Tibial nerve (tissue), 4 donors: ENCODE measurements around the gene RPS5. TPM values are rescaled to one million over a fixed set of nuclear protein-coding genes. Genes with fewer than 3 reads are reported as not detected.
"Not testable (repeated sequence)": the region's sequence is repeated elsewhere in the genome, so short reads cannot be mapped to it uniquely, and the experiment has no call there.

ENCODE experiments used
- DNase-seq, 2 donors: peaks; one replicate each; pipeline ENCODE4 v3.0.0-alpha.2; 2019; ENCODE audit warnings: low spot score in 2 of 2
- H3K27ac ChIP-seq, 4 donors: fragments of 200-600 bp; sonication (generic) in 3 of 4; one replicate each; pipeline ENCODE4 v1.5.1; 2017 to 2019; ENCODE audit warnings: mild to moderate bottlenecking in 1 of 4
- H3K27me3 ChIP-seq, 2 donors: fragments of 200-600 bp; sonication (generic) in 1 of 2; one replicate each; pipeline versions ENCODE4 v1.5.1 to v1.6.0; 2017 to 2019
- H3K36me3 ChIP-seq, 3 donors: fragments of 200-600 bp; sonication (generic); one replicate each; pipeline ENCODE4 v1.5.1; 2018 to 2019
- H3K4me1 ChIP-seq, 4 donors: fragments of 200-600 bp; sonication (generic) in 3 of 4; one replicate each; pipeline ENCODE4 v1.5.1; 2017 to 2019
- H3K4me3 ChIP-seq, 4 donors: fragments of 200-600 bp; sonication (generic) in 3 of 4; one replicate each; pipeline ENCODE4 v1.5.1; 2017 to 2019; ENCODE audit warnings: mild to moderate bottlenecking in 1 of 4, moderate library complexity in 1 of 4
- H3K9me3 ChIP-seq, 4 donors: fragments of 200-600 bp; sonication (generic) in 3 of 4; one replicate each; pipeline ENCODE4 v1.5.1; 2017 to 2019
- EP300 ChIP-seq, 2 donors: sonication (generic); formaldehyde crosslinking; IDR thresholded peaks; one replicate each; pipeline ENCODE4 v1.6.1; 2017; ENCODE audit warnings: antibody characterized with exemption in 2 of 2, mild to moderate bottlenecking in 1 of 2
- POLR2A ChIP-seq, 2 donors: fragments of 450-650 bp; IDR thresholded peaks; one replicate each; pipeline ENCODE4 v1.6.1; 2017; ENCODE audit warnings: antibody characterized with exemption in 2 of 2, mild to moderate bottlenecking in 2 of 2, moderate library complexity in 2 of 2
- WGBS, 2 donors: methylation state at CpG; one replicate each; pipeline ENCODE4 v1.1.5; 2018; 5-methylcytosine and 5-hydroxymethylcytosine counted together
- small RNA-seq: library from RNA; depleted of rRNA; stranded (forward); fragments of <200 nt; gene quantifications from one replicate; pipeline ENCODE3, GENCODE V24; 2016
- total RNA-seq, 4 donors: library from RNA; depleted of rRNA; stranded (reverse); fragments of >200 nt; gene quantifications; one replicate each; pipeline ENCODE4 v1.1.0, GENCODE V29; 2016
- TF ChIP-seq, protein P1 (sequence below), 5 experiments: fragments of 200-600 bp in 3 of 5; fragments of 450-650 bp in 2 of 5; sonication (generic) in 3 of 5; IDR thresholded peaks; one replicate each; pipeline ENCODE4 v1.5.1; 2016 to 2019; ENCODE audit warnings: antibody characterized with exemption in 5 of 5, mild to moderate bottlenecking in 3 of 5, moderate library complexity in 2 of 5

The RPS5 gene
- total RNA-seq, 4 donors from 2014 or later, result 1,161 to 1,574 (median 1,263) TPM

DNA sequence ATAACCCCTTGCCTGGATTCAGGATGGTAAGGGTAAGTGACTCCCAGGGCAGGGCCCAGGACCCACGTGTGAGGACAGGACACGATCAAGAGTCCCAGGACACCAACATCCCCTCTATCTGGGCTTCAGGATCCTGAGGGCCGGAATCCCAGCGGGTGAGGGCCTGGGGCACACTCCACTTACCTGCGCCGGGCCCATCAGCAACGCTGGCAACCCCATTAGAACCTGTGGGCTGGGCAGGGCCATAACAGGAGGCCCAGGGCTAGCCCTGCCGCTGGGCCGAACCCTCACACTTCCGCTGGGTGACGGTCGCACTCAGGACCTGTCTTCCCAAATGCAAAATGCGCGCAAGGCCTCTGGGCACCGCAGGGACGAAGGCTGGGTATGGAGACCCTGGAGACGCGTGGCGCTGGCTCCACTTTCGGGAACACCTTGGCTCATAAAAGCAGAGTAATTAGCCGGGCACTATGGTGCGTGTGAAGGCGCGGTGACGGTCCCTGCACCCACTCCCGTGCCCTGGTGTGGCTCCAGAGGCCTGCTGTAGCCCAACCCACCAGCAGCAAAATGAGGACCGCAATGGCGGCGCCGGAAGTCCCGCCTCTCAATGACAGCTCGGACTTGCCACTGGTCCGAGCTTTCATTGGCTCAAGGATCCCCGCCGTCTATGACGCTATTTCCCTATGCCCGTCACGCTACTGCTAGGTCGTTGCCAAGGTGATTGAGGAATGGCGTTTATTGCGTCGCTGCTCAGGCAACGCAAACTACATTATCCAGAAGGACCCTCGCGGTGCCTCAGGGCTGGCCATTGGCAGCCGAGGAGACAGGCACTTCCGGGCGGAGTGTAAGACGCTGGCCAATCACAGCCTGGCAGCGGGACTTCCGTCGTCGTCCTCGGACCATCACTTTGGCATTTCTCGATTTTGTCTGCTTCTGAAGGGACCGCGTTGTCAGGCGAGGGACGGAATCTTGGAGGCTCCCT, 52.8 kb downstream of the RPS5 start, which contains the start of gene ZNF132:
Gene ZNF132, minus strand, starts transcription at position 578 of the 979 bp plus-strand sequence. Its CDS starts 332 bp downstream, at position 246.
- H3K27ac ChIP-seq, result peak within 1 kb of the TSS; percentile 29 to 95 (median 85)
- peaks cover 5 to 48% (median 21%) of the 10 kb centered on the region in 4 donors for H3K9me3 ChIP-seq
- peaks cover 8 to 44% (median 24%) of the 10 kb centered on the region in 3 donors for H3K36me3 ChIP-seq
- H3K27me3 ChIP-seq, result no peaks in the 10 kb centered on the region
- peak; percentile 86 to 96 for TF ChIP-seq EP300 (IDR thresholded peaks at IDR 0.05)
- TF ChIP-seq POLR2A (IDR thresholded peaks at IDR 0.05), result peak in 1 of 2 donors; percentile 52
- TF ChIP-seq, protein P1, sequence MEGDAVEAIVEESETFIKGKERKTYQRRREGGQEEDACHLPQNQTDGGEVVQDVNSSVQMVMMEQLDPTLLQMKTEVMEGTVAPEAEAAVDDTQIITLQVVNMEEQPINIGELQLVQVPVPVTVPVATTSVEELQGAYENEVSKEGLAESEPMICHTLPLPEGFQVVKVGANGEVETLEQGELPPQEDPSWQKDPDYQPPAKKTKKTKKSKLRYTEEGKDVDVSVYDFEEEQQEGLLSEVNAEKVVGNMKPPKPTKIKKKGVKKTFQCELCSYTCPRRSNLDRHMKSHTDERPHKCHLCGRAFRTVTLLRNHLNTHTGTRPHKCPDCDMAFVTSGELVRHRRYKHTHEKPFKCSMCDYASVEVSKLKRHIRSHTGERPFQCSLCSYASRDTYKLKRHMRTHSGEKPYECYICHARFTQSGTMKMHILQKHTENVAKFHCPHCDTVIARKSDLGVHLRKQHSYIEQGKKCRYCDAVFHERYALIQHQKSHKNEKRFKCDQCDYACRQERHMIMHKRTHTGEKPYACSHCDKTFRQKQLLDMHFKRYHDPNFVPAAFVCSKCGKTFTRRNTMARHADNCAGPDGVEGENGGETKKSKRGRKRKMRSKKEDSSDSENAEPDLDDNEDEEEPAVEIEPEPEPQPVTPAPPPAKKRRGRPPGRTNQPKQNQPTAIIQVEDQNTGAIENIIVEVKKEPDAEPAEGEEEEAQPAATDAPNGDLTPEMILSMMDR (IDR thresholded peaks at IDR 0.05), result peak in 1 of 5 experiments; percentile 36
- peak within 1 kb of the TSS; percentile 41 to 70 (median 66) for H3K4me3 ChIP-seq
- 4 to 7% methylated on average over 26 to 51 of the region's 59 CpGs for WGBS, 2 donors
- H3K4me1 ChIP-seq, result peaks cover 0 to 21% (median 11%) of the 10 kb centered on the region in 4 donors
- peak; percentile 95 to 97 for DNase-seq

DNA sequence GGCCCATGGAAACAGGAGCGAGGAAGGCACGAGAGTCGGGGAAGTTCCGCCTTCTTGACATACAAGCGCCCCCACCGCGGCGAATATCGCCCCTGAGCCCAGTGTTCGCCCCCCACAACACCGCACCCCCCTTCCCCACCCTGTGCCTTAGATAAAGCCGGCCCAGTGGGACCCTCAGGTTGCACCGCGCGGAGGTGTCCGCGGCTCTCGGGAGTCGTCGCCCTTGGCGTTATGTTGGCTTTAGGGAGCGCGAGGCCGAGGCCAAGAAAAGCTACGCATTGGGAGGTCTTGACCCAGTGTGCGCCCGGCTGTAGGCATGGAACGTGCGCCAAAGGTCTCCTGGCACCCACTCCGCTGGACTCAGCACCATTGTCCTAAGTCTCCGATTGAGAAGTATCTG, 53.5 kb downstream of the RPS5 start:
- peaks cover 0 to 41% (median 16%) of the 10 kb centered on the region in 4 donors for H3K9me3 ChIP-seq
- peak overlapping the region; percentile 29 to 95 (median 85) for H3K27ac ChIP-seq
- H3K4me1 ChIP-seq, result peaks cover 0 to 21% (median 11%) of the 10 kb centered on the region in 4 donors
- no peak for DNase-seq
- H3K4me3 ChIP-seq, result peak overlapping the region; percentile 41 to 68 (median 64)
- WGBS, 2 donors, result 14 to 15% methylated on average over 24 to 31 of the region's 31 CpGs
- H3K36me3 ChIP-seq, result peaks cover 1 to 37% (median 17%) of the 10 kb centered on the region in 3 donors
- H3K27me3 ChIP-seq, result no peaks in the 10 kb centered on the region
- TF ChIP-seq EP300 (IDR thresholded peaks at IDR 0.05) (no peak), POLR2A (IDR thresholded peaks at IDR 0.05) (no peak)
- TF ChIP-seq, protein P1 (IDR thresholded peaks at IDR 0.05), result no peak

DNA sequence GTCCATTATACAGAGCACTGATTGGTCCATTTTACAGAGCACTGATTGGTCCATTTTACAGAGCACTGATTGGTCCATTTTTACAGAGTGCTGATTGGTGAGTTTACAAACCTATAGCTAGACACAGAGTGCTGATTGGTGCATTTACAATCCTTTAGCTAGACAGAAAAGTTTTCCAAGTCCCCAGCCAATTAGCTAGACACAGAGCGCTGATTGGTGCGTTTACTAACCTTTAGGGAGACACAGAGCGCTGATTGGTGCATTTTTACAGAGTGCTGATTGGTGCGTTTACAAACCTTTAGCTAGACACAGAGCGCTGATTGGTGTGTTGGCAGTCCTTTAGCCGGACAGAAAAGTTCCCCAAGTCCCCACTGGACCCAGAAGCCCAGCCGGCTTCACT, 55.9 kb downstream of the RPS5 start:
- H3K27me3 ChIP-seq, H3K27ac ChIP-seq, DNase-seq, H3K4me3 ChIP-seq: not testable (repeated sequence)
- H3K4me1 ChIP-seq, result peaks cover 0 to 21% (median 11%) of the 10 kb centered on the region in 4 donors
- 83 to 87% methylated on average over 7 of the region's 7 CpGs for WGBS, 2 donors
- peaks cover 0 to 13% (median 0%) of the 10 kb centered on the region in 3 donors for H3K36me3 ChIP-seq
- peaks cover 0 to 16% (median 3%) of the 10 kb centered on the region in 4 donors for H3K9me3 ChIP-seq

Small RNA genes lying within 50 kb of the gene (small RNA-seq; reads per million reads assigned to genes)
- gene MIR4754 (not detected), gene RNA5SP473 (not detected)

Other genes starting within 250 kb of the RPS5 start
- gene ZNF329, start 236.5 kb upstream of the RPS5 start, total RNA-seq, result 10 to 100 TPM in 2 of 4 donors, 1 to 10 TPM in 2; 9.3 to 14.0 (median 9.9) TPM
- gene ZNF274, start 204.2 kb upstream of the RPS5 start, total RNA-seq, result 10 to 100 TPM; 27.3 to 38.8 (median 33.8) TPM
- 10 to 100 TPM; 35.2 to 55.2 (median 53.3) TPM for gene ZNF544, start 158.4 kb upstream of the RPS5 start, total RNA-seq
- 10 to 100 TPM in 1 of 4 donors, 1 to 10 TPM in 3; 8.0 to 11.2 (median 8.6) TPM for gene ZNF8, start 108.3 kb upstream of the RPS5 start, total RNA-seq
- 10 to 100 TPM; 30.0 to 59.2 (median 45.9) TPM for gene ERVK3-1, start 81.9 kb upstream of the RPS5 start, total RNA-seq
- gene ZSCAN22, start 60.3 kb upstream of the RPS5 start, total RNA-seq, result 1 to 10 TPM; 2.2 to 4.8 (median 4.2) TPM
- gene A1BG, start 33.8 kb upstream of the RPS5 start, total RNA-seq, result 100 to 1,000 TPM in 1 of 4 donors, 10 to 100 TPM in 3; 86.1 to 165 (median 97.6) TPM
- gene ZNF497, start 24.5 kb upstream of the RPS5 start, total RNA-seq, result 1 to 10 TPM; 2.9 to 6.5 (median 3.9) TPM
- gene ZNF837, start 6.2 kb upstream of the RPS5 start, total RNA-seq, result 1 to 10 TPM; 1.3 to 6.9 (median 2.6) TPM
- gene RNF225, start 8.4 kb downstream of the RPS5 start, total RNA-seq, result not detected
- gene ZNF584, start 21.4 kb downstream of the RPS5 start, total RNA-seq, result 10 to 100 TPM; 16.4 to 24.6 (median 20.9) TPM
- 10 to 100 TPM in 2 of 4 donors, 1 to 10 TPM in 2; 5.0 to 12.6 (median 8.2) TPM for gene ZNF132, start 52.9 kb downstream of the RPS5 start, total RNA-seq
- 10 to 100 TPM; 13.6 to 23.4 (median 15.5) TPM for gene ZNF324B, start 64.4 kb downstream of the RPS5 start, total RNA-seq
- gene ZNF324, start 79.8 kb downstream of the RPS5 start, total RNA-seq, result 10 to 100 TPM; 23.6 to 33.5 (median 30.2) TPM
- gene ZNF446, start 89.1 kb downstream of the RPS5 start, total RNA-seq, result 10 to 100 TPM; 18.4 to 31.6 (median 26.2) TPM
- gene SLC27A5, start 124.7 kb downstream of the RPS5 start, total RNA-seq, result 10 to 100 TPM; 10.5 to 17.7 (median 13.4) TPM
- gene ZBTB45, start 132.5 kb downstream of the RPS5 start, total RNA-seq, result 10 to 100 TPM in 3 of 4 donors, 1 to 10 TPM in 1; 9.8 to 16.5 (median 12.6) TPM
- 100 to 1,000 TPM; 136 to 299 (median 159) TPM for gene TRIM28, start 156.8 kb downstream of the RPS5 start, total RNA-seq
- gene CHMP2A, start 167.8 kb downstream of the RPS5 start, total RNA-seq, result 100 to 1,000 TPM in 3 of 4 donors, 10 to 100 TPM in 1; 90.0 to 146 (median 128) TPM
- 10 to 100 TPM; 18.4 to 38.2 (median 29.4) TPM for gene UBE2M, start 171.3 kb downstream of the RPS5 start, total RNA-seq
- gene MZF1, start 186.1 kb downstream of the RPS5 start, total RNA-seq, result 10 to 100 TPM; 41.6 to 88.8 (median 52.5) TPM